Keratinocyte (primary cell): ENCODE results near the gene SLC38A8. TPM values are rescaled to one million over a fixed set of nuclear protein-coding genes. Genes with fewer than 3 reads are reported as not detected.

Experiments
- DNase-seq: peaks from one replicate; pipeline ENCODE4 v3.0.0-alpha.2; 2011; ENCODE audit warnings: low read depth, missing footprints, low spot score
- FAIRE-seq: peaks from 2 replicates; lab custom pipeline; 2011; peaks lifted over from hg19 to GRCh38; lab: Jason Lieb, UNC
- H2AFZ ChIP-seq: 2 replicates; pipeline ENCODE4 v1.6.0; 2012; ENCODE audit warnings: low read length, control low read depth, inconsistent platforms; ENCODE audit not compliant: control insufficient read depth
- H3K27ac ChIP-seq: 2 replicates; pipeline ENCODE4 v1.5.1; 2011; ENCODE audit warnings: low read length; ENCODE audit not compliant: control insufficient read depth, insufficient read depth
- H3K27me3 ChIP-seq: 3 replicates; pipeline ENCODE4 v1.6.0; 2011; ENCODE audit warnings: low read length; ENCODE audit not compliant: control insufficient read depth, insufficient read depth; ENCODE audit errors: extremely low read depth
- H3K36me3 ChIP-seq, 2 experiments: 2 replicates in 1 of 2; 3 replicates in 1 of 2; pipeline ENCODE4 v1.5.1; 2011; ENCODE audit warnings: low read length in 2 of 2, mild to moderate bottlenecking in 1 of 2; ENCODE audit not compliant: control insufficient read depth in 2 of 2, insufficient read depth in 2 of 2; ENCODE audit errors: extremely low read depth in 1 of 2
- H3K4me1 ChIP-seq: 3 replicates; pipeline ENCODE4 v1.5.1; 2011; ENCODE audit warnings: low read length; ENCODE audit not compliant: control insufficient read depth, insufficient read depth; ENCODE audit errors: extremely low read depth
- H3K4me2 ChIP-seq: 3 replicates; pipeline ENCODE4 v1.6.0; 2011; ENCODE audit warnings: low read depth, low read length; ENCODE audit not compliant: control insufficient read depth, insufficient read depth; ENCODE audit errors: extremely low read depth
- H3K4me3 ChIP-seq, 3 experiments: fragments of 200-600 bp in 1 of 3; sonication (generic) in 1 of 3; 2 replicates in 2 of 3; 3 replicates in 1 of 3; pipeline ENCODE4 v1.5.1; 2011 to 2016; ENCODE audit warnings: low read length in 3 of 3, mild to moderate bottlenecking in 3 of 3, control low read depth in 2 of 3, inconsistent platforms in 1 of 3, low read depth in 1 of 3, mixed read lengths in 1 of 3, mixed run types in 1 of 3, moderate library complexity in 1 of 3; ENCODE audit not compliant: control insufficient read depth in 2 of 3, insufficient read depth in 2 of 3; ENCODE audit errors: extremely low read depth in 1 of 3
- H3K79me2 ChIP-seq: 2 replicates; pipeline ENCODE4 v1.6.0; 2012; ENCODE audit warnings: low read length; ENCODE audit not compliant: control insufficient read depth, insufficient read depth
- H3K9ac ChIP-seq: 3 replicates; pipeline ENCODE4 v1.6.0; 2011; ENCODE audit warnings: low read length; ENCODE audit not compliant: control insufficient read depth, insufficient read depth; ENCODE audit errors: extremely low read depth
- H3K9me1 ChIP-seq: 3 replicates; pipeline ENCODE4 v1.6.0; 2011; ENCODE audit warnings: low read length; ENCODE audit not compliant: control insufficient read depth, insufficient read depth; ENCODE audit errors: extremely low read depth
- H3K9me3 ChIP-seq: 2 replicates; pipeline ENCODE4 v1.5.1; 2012; ENCODE audit warnings: low read depth, low read length; ENCODE audit not compliant: control insufficient read depth
- H4K20me1 ChIP-seq: 3 replicates; pipeline ENCODE4 v1.6.0; 2011; ENCODE audit warnings: low read length; ENCODE audit not compliant: control insufficient read depth, insufficient read depth; ENCODE audit errors: extremely low read depth
- CTCF ChIP-seq, 3 experiments: IDR thresholded peaks in 1 of 3; conservative IDR thresholded peaks in 1 of 3; optimal IDR thresholded peaks in 1 of 3; 2 replicates in 2 of 3; 3 replicates in 1 of 3; pipeline versions ENCODE3 to v1.5.1; 2011; ENCODE audit warnings: low read length in 3 of 3, mild to moderate bottlenecking in 3 of 3, moderate library complexity in 2 of 3, control low read depth in 1 of 3, inconsistent platforms in 1 of 3; ENCODE audit not compliant: insufficient read depth in 2 of 3; ENCODE audit errors: extremely low read depth in 1 of 3
- EZH2 ChIP-seq: IDR thresholded peaks from one replicate; pipeline ENCODE4 v1.6.1; 2012; ENCODE audit warnings: inconsistent platforms, mild to moderate bottlenecking, low read length, moderate library complexity
- dilution Hi-C: fragments of 300-500 bp; cut with MboI; formaldehyde crosslinking; loops from one replicate; pipeline ENCODE4 v1.7.0; 2020; ENCODE audit warnings: low sequenced_read_pairs; ENCODE audit not compliant: extremely low pct_ligation_motif_present
- polyA plus RNA-seq, 5 experiments: library from polyadenylated mRNA; depleted of rRNA in 3 of 5; stranded (reverse) in 3 of 5; stranded (forward) in 1 of 5; unstranded in 1 of 5; fragments of >200 nt; gene quantifications; 1 replicate in 1 of 5; 2 replicates in 3 of 5; 3 replicates in 1 of 5; pipeline versions ENCODE4 v1.2.1 to v1.2.3, GENCODE V29; 2011 to 2012; ENCODE audit warnings: missing spikeins in 2 of 5, low read depth in 1 of 5, low replicate concordance in 1 of 5

The SLC38A8 gene
- polyA plus RNA-seq, 1 donor (not counting 4 experiments of a cell fraction or from before 2014, with no cell fraction given) = not detected

GRCh38 chr16:83998091-83998490 lies 44.5 kb downstream of the SLC38A8 start:
- TF ChIP-seq EZH2 (no peak), CTCF (optimal IDR thresholded peaks at IDR 0.05 in 1 of 3, IDR thresholded peaks at IDR 0.05 in 1 of 3, conservative IDR thresholded peaks at IDR 0.05 in 1 of 3; ENCODE audit: extremely low read depth in 1 of 3, insufficient read depth in 2 of 3, low read length in 3 of 3) (no peak)
- Histone ChIP-seq H3K4me2 (no peak overlapping the region), H3K9me3 (no peaks in the 10 kb centered on the region), H3K27ac (no peak overlapping the region), H3K27me3 (peaks cover 13% of the 10 kb centered on the region), H2AFZ (no peak overlapping the region), H3K4me3 (no peak overlapping the region), H4K20me1 (no peaks in the 10 kb centered on the region), H3K36me3 (no peaks in the 10 kb centered on the region), H3K9ac (no peak overlapping the region), H3K9me1 (no peaks in the 10 kb centered on the region), H3K79me2 (no peaks in the 10 kb centered on the region), H3K4me1 (peaks cover 13% of the 10 kb centered on the region)
- dilution Hi-C loops = no loop called here
- no peak for DNase-seq
- FAIRE-seq = no peak

GRCh38 chr16:83996481-83997252 lies 45.9 kb downstream of the SLC38A8 start:
- no peak overlapping the region for H2AFZ ChIP-seq
- H3K27ac ChIP-seq = no peak overlapping the region
- no peaks in the 10 kb centered on the region for H3K9me1 ChIP-seq
- no peak overlapping the region for H3K4me2 ChIP-seq
- H4K20me1 ChIP-seq = no peaks in the 10 kb centered on the region
- no peaks in the 10 kb centered on the region for H3K79me2 ChIP-seq
- no peak for FAIRE-seq
- dilution Hi-C loops = no loop called here
- H3K9ac ChIP-seq = no peak overlapping the region
- no peak for DNase-seq
- peaks cover 8% of the 10 kb centered on the region for H3K27me3 ChIP-seq
- H3K9me3 ChIP-seq = no peaks in the 10 kb centered on the region
- TF ChIP-seq EZH2 (no peak), CTCF (optimal IDR thresholded peaks at IDR 0.05 in 1 of 3, IDR thresholded peaks at IDR 0.05 in 1 of 3, conservative IDR thresholded peaks at IDR 0.05 in 1 of 3; ENCODE audit: extremely low read depth in 1 of 3, insufficient read depth in 2 of 3, low read length in 3 of 3) (no peak)
- peaks cover 13% of the 10 kb centered on the region for H3K4me1 ChIP-seq
- H3K36me3 ChIP-seq = no peaks in the 10 kb centered on the region
- H3K4me3 ChIP-seq = no peak overlapping the region
